UCSD-AML1 (cell line): Measurements from ENCODE around the gene HIVEP1.

ENCODE experiments used
- DNase-seq: peaks from one replicate; lab custom pipeline; 2025; ENCODE audit not compliant: unreplicated experiment; lab: John Stamatoyannopoulos, UW

Gene HIVEP1

DNA sequence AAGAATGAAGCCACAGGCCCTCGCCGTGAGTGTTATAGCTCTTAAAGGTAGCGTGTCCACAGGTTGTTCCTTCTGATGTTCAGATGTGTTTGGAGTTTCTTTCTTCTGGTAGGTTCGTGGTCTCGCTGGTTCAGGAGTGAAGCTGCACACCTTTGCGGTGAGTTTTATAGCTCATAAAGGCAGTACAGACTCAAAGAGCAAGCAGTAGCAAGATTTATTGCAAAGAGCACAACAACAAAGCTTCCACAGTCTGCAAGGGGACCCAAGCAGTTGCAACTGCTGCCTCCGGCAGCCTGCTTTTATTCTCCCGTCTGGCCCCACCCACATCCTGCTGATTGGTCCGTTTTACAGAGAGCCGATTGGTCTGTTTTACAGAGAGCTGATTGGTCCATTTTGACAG, 5.2 kb downstream of the HIVEP1 start:
- DNase-seq: no peak

DNA sequence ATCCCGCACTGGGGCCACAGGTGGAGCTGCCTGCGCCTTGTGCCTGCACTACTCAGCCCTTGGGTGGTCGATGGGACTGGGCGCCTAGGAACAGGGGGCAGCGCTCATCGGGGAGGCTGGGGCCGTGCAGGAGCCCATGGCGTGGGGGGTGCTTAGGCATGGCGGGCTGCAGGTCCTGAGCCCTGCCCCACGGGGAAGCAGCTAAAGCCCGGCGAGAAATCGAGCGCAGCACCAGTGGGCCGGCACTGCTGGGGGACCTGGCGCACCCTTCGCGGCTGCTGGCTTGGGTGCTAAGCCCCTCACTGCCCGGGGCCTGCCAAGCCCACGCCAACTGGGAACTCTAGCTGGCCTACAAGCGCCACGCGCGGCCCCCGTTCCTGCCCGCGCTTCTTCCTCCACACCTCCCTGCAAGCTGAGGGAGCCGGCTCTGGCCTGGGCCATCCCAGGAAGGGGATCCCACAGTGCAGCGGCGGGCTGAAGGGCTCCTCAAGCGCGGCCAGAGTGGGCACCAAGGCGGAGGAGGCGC, 5.8 kb downstream of the HIVEP1 start:
- no peak for DNase-seq

DNA sequence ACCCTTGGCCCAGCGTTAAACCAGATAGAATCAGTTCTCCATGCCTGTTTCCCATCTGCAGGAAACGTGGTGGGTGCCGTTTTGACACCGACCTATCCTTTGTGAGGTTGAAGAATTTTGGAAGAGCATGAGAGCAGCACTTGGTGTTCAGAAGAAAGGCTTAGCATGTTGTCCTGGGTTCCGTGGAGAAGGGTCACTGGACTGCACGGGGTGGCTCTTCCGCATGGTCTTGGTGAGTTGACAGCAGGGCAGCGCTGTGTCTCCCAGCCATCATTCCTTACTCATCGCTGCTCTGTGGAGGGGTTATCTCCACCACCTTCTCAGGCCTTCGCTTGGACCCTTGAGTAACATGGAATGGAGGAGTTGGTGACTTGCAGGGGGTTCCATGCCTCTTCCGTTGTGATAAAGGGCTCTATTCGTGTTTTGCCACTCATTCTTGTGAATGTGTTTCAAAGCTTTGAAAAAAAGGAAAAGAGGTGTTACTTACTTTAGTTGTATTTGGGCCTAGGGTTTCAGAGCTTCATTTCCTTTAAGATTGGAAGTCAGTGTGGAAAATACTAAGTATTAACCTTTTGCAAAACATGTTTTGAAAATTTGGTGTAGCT, 8.2 kb downstream of the HIVEP1 start:
- no peak for DNase-seq

DNA sequence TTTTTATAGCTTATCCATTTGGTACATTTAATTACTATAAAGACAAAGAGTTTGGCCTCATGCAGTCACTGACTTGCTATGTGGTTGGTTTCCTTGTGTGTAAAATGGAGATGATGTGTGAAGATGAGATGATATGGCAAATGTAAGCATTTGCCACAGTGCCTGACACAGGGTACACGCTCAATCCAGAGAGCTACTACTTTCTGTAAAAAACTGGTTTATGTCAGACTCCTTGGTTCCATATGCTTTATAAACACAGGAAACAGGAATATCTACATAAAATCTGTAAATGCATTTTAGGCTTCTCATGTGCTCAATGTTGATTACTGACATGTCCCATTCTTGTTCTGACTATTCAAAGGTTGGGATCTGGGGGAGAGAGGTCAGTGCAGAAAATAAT, 10.4 kb downstream of the HIVEP1 start:
- no peak for DNase-seq

DNA sequence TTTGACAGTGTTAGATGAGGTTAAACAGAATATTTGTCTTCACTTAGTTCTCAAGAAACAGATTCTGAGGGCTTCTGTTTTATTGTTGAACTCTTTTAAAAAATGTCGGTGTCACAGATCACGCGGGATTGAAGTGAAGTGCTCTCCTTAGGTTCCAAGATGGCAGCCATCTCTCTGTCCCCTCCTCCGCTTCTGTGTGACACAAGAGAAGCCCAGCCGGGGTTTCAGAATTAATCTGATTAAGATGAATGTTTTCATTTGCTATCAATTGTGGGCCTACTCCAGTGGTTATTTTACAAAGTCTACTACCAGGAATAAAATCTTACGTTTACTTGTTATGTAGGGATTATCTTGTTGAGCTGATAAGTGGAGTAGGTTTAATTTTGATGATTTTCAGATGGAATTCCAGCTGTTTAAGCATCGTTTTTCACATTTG, 10.9 kb downstream of the HIVEP1 start:
- no peak for DNase-seq

DNA sequence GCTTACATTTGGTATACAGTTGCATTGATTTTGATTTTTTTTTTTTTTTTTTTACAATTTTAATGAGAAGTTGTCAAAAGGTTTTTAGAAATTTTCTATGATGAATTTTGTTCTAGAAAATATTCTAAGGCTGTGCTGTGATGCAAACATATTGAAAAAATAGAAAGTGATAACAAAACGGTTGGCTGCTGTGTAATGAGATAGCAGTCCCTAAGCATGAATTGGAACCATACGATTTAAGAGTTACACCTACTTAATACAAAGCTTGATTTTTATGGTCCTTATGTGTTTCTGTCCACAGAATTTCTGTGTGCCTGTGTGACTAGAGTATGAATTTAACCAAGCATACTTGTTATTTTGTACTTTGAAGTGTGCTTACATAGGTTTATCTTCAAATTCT, 12.1 kb downstream of the HIVEP1 start:
- no peak for DNase-seq

DNA sequence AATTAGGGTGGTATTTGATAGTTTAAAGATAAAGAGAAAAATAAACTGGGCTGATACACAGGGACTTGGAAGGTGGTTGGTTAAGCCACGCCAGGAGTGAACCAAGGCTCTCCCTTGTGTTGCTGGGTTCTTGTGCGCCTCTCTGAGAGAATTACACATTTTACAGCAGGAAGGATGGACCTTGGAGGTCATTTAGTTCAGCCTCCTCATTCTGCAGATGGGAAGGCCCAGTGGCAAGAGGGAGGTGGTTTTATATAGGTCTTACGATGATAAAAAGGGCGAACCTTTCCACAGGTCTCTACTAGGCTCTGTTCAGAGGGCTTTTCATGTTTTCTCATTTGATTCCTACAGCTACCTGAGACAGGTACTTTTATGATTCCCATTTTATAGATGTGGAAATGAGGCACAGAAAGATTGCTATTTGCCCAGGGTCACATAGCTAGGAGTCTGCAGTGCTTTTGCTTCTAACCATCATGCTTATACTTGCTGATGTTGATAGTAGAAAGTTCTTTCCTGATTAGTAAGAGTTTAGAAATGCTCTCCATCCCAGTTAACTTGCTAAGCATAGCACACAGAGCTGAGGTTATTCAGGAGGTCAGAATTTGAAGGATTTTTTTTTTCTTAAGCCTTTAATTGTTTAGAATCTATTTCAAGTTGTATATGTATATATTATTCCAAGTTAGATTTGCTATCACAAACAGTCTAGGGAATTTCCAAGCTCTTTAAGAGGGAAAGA, 12.8 kb downstream of the HIVEP1 start:
- DNase-seq: no peak

DNA sequence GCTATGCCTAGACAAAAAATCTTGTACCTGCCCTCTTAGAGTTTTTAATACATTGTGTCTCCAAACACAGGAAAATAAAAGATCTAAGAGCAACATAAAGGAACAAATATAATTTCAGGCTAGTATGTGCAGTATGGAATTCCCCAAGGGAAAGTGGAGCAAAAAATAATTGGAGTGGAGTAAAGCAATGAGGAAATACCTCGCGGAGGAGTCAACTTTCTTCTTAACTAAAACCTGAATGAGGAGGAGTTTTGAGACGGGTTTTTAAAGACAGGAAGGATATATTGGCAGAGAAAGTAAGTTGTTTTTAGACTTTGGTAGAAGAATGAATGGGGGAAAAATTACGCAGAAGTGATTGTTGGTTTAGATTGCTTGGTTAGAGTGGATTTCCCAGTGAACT, 14.0 kb downstream of the HIVEP1 start:
- DNase-seq: no peak

DNA sequence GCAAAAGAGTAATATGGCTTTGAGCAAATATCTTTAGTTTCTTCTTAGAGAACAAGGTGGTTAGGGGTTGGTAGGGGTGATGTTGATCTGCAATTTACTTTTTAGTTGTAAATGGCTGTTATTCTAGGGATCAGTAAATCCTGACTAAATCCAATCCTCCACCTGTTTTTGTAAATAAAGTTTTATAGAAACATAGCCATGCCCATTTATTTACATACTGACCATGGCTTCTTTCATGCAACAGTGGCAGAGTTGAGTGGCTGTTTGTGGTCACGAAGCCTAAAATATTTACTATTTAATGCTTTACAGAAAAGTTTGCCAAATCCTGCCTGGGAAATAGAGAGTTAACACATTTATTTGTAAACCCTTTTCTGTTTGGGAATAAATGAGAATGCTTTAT, 14.7 kb downstream of the HIVEP1 start:
- no peak for DNase-seq

DNA sequence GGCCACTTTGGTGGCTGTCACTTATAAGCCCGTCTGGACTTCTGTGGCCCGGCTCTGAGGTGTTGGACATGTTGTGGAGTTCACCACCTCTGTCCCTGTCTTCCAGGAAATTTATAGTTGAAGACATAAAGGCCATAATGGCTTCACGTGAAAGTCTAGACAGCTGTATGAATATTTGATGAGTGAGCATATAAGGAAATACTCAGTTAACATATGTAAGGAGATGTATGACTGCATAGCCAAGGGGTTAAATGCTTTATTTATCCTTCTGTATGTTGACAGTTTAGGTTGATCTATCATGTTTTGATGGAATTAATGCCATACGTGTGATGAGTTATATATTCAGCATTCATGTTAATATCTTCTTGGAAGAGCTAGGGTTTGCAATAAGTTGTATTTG, 16.1 kb downstream of the HIVEP1 start:
- no peak for DNase-seq

DNA sequence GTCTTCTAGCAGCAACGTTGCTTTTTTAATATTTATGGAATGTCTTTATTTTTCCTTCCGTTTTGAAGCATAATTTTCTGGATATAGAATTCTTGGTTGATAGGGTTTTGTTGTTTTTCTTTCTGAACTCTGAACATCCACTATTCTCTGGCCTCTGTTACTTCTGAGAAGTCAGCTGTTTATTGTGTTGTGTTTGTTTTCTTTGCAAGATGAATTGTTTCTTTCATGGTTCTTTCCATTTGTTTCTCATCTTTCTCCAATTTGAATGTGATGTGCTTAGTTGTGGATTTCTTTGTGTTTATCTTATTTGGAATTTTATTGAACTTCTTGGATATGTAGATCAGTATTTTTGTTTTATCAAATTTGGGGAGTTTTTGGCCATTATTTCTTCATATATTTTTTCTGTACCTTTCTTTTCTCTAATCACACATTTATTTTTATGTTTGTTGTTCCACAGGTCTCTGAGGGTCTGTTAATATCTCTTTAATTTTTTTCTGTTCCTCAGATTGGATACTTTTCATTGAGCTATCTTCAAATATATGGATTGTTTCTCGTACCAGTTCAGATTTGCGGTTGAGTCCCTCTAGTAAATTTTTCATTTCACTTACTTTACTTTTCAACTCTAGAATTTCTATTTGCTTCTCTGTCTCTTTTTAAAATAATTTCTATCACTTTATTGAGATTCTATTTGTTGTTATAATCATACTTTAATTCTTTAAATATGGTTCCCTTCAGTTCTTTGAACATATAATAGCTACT, 18.0 kb downstream of the HIVEP1 start:
- DNase-seq: no peak

DNA sequence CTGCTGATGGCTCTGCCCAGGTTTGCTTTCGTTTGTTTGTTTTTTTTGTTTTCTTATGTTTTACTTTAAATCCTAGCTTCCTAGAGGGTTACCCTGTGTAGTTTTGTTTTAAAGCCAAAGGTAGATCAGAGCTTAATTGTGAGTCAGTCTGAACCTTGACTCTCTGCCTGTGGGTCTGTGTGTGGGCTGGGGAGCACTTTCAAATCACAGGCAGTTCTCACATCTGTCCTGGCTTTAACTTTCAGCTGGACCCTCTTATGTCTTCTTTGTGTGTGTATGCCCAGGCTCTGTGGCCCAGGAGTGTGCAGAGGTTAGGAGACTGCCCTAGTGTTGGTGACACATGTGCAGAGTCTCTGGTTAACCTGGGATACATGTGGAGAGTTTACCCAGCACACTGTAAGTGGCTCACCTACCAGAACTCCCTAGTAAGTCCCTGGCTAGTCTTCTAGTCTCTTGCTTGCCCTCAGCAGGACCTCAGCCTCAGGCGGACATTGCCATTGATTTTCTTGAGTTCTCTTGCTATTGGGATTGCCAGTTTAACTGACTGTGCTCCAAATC, 19.0 kb downstream of the HIVEP1 start:
- no peak for DNase-seq

DNA sequence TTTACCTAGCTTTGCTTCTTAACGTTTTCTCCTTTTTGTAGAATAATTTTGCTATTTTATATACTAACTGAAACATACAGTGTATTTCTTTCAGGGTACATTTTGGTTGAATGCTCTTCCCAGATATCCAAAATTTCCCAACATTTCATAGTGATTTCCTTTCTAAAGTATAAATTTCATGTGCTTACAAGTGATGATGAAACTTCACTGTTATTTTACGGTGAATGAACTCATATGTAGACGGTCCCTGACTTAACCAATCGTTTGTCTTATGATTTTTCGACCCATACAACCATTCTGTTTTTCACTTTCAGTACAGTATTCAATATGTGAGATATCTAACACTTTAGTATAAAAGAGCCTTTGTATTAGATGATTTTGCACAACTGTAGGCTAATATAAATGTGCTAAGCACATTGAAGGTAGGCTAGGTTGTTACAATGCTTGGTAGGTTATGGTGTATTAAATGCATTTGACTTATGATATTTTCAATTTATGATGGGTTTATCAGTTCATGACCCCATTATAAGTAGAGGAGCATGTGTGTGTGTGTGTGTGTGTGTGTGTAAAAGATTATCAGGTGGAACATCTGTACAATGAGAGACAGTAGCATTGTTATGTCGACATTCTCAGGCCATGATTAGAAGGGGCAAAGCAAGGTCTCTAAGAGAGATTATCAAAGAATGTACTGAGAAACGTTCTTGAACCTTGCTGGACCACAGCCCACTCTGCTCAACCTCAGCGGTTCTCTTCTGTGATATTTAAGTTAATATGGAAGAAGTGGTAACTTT, 20.9 kb downstream of the HIVEP1 start:
- no peak for DNase-seq

DNA sequence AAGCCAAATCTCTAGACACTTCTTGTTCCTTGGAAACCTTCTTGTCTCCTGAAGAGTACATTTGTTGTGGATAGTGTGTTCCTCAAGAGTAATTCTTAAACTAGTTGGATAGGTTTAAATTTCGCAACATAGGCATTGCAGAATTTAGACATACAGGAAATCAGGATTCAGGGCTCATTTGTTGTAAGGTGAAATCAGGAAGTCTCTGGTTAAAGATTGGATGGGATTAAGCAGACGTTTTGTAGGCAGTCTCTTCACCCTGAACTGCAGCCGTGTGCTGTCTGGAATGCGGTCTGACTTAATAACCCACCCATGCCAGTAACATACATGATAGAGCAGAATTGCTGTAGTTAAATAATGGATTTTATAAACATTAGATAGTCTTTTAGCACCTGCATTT, 21.7 kb downstream of the HIVEP1 start:
- DNase-seq: no peak

DNA sequence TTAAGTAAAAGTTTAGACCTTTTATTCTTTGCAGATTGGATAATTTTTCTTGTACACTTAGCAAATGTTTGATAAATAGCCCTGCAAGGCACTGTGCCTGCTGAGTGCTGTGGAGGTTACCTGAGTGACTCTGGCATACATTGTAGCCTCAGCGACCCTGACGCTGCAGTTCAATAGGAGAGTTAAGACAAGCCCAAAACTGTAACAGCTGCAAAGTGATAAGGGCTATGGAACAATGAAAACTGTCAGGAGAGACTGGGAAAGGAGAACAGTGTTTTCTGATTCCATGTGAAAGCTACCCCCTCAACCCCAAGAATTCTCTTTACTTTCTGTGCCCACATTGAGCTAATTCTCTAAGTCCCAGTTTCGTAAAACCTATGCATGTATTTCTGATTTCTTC, 22.2 kb downstream of the HIVEP1 start:
- DNase-seq: no peak

DNA sequence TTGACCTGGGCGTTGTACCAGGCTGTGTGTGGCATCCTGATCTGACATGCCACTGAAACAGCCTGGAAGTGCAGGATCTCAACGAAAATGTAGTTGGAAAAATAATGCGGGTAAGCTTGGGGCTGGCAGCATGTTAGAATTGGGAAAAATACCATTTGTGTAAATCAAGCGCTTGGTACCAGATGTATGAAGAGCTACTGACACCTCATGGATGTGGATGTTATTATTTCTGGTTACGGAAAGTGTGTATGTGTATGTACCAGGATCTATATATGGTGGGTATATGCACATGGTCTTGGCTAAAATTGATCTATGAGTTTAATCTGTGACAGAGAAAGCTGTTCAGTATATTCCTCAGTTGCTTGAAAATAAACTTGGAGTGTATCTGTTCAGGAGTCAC, 22.7 kb downstream of the HIVEP1 start:
- DNase-seq: no peak

DNA sequence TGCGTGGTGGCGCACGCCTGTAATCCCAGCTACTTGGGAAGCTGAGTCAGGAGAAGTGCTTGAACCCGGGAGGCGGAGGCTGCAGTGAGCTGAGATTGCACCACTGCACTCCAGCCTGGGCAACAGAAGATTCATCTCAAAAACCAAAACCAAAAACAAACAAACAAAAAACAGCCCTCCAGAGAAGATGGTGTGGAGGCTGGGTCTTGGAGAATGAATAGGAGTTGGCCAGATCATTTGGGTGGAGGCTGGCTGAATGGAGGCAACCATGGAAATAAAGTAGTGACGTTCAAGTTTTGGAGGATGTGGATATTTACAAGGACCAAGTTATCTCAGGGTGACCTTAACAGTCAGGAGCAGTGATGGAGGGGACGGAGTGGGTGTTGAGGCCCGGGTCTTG, 24.7 kb downstream of the HIVEP1 start:
- DNase-seq: no peak

DNA sequence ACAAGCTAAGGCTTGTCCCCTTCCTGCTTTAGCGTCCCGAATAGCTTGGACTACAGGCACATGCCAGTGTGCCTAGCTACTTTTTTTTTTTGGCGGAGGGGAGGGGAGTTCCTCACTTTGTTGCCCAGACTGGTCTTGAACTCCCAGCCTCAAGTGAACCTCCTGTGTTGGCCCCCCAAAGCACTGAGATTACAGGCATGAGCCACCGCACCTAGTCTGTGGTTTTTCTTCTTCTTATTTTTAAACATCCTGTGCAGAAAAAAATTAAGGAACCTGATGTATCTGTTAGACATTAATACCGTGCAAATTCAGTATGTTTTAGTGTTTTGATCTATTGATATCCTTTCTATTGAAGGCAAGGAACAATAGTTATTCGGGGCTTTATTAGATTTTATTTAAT, 25.7 kb downstream of the HIVEP1 start:
- DNase-seq: no peak

DNA sequence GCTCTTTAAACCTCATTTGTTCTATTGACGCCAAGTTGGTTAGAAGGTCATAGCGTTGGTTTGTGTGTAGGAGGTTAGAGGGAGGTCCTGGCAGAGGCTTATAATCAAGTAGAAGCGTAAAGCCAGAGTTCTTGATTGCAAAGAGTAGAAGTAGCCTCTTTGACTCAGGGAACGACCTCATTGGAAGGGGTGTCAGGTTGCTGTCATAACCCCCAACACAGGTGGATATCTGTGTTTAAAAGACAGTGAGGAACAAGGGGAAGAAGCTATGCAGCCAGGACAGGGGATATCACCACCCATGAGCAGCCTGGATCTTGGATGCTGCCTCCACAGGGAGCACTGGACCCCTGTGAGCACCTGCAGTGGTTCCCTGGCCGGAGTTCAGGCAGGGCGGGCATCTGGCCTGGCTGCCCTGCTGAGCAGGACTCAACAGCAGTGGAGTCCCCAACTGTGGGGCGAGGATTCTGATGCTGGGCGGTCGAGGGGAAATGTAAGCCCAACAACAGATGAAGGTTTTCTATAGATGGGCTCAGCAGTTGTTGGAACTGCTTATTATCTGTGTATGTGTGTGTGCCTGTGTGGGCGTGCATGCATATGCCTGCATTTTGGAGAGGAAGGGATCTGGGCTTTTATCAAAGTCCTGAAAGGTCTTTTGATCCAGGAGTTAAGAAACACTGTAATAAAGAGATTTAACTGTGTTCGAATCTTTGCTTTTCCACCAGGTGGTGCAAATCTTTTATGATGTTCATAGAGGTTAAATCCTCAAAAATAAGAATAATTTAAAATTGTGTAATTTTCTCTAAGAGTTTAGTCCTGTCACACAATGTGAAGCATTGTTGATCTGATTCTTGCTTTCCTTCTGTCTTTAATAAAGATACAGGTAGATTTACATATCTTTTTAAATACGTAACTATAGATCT, 27.7 kb downstream of the HIVEP1 start:
- DNase-seq: no peak

DNA sequence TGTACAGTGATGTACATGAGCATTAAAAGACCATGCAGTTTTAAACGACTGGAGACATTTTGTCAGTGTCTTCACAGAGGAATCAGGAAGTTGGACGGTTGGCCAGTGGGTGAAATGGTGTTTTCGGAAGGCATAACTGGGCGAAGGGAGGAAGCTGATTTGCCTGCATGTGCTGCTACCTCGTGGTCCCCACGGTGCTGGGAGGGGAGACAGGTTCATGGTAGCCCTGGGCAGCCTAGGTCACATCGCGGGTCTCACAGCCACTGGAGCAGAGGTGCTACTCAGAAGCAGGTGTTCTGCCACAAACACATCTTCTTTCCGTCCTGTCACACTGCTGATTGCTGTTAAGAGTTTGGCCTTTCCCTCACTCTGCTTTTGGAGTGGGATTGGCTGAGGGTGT, 35.2 kb downstream of the HIVEP1 start:
- no peak for DNase-seq
